ENCODE measurements around the gene PRKAA2.

The PRKAA2 gene

DNA sequence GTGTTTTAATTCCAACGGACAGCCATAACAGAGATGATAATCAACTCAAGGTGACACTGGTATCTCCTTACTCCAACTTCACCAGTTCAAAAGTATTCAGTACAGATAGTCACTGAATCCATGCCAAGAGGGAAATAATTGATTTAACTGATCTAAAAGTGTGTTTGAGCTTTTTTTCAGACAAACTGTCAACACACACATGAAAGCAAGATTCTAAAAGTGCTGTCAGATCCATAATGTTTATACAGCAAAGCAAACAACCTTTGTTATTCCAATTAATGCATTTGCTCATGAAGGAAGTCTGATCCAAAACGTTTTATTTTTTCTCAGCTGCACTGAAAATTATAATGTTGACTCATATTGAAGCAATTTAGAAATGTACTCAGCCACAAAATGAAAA, 5.9 kb upstream of the PRKAA2 start:
- Histone ChIP-seq H3K36me3 (no peaks in the 10 kb centered on the region), H3K27ac (no peak overlapping the region), H3K27me3 (ENCODE audit: insufficient read depth, low read depth, severe bottlenecking) (no peaks in the 10 kb centered on the region), H3K9me3 (ENCODE audit: severe bottlenecking) (no peaks in the 10 kb centered on the region), H3K4me3 (ENCODE audit: low read depth, low read length) (no peak overlapping the region)
- TF ChIP-seq, protein P1, sequence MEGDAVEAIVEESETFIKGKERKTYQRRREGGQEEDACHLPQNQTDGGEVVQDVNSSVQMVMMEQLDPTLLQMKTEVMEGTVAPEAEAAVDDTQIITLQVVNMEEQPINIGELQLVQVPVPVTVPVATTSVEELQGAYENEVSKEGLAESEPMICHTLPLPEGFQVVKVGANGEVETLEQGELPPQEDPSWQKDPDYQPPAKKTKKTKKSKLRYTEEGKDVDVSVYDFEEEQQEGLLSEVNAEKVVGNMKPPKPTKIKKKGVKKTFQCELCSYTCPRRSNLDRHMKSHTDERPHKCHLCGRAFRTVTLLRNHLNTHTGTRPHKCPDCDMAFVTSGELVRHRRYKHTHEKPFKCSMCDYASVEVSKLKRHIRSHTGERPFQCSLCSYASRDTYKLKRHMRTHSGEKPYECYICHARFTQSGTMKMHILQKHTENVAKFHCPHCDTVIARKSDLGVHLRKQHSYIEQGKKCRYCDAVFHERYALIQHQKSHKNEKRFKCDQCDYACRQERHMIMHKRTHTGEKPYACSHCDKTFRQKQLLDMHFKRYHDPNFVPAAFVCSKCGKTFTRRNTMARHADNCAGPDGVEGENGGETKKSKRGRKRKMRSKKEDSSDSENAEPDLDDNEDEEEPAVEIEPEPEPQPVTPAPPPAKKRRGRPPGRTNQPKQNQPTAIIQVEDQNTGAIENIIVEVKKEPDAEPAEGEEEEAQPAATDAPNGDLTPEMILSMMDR (IDR thresholded peaks at IDR 0.05; ENCODE audit: low read depth, low read length) = no peak
- DNase-seq = no peak

DNA sequence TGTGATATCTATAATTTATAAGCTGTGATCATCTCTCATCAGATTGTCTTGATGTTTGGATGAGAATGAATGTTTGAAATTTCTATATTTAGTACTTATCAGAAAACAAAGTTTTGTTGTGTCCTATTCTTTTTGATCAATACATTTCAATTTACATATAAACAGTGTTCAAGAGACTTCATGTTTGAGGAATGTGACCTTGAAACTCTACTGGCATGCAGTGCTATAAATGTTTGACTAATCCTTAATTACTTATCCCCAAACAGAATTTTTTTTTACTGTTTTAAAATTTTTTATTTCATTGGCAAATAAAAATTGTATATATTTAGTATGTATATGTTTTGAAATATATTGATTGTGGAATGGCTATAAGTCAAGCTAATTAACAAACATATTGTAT, 1.5 kb upstream of the PRKAA2 start:
- DNase-seq = no peak
- TF ChIP-seq, protein P1 (IDR thresholded peaks at IDR 0.05; ENCODE audit: low read depth, low read length) = no peak
- Histone ChIP-seq H3K27me3 (ENCODE audit: insufficient read depth, low read depth, severe bottlenecking) (no peaks in the 10 kb centered on the region), H3K9me3 (ENCODE audit: severe bottlenecking) (no peaks in the 10 kb centered on the region), H3K36me3 (no peaks in the 10 kb centered on the region), H3K27ac (no peak overlapping the region), H3K4me3 (ENCODE audit: low read depth, low read length) (no peak overlapping the region)

DNA sequence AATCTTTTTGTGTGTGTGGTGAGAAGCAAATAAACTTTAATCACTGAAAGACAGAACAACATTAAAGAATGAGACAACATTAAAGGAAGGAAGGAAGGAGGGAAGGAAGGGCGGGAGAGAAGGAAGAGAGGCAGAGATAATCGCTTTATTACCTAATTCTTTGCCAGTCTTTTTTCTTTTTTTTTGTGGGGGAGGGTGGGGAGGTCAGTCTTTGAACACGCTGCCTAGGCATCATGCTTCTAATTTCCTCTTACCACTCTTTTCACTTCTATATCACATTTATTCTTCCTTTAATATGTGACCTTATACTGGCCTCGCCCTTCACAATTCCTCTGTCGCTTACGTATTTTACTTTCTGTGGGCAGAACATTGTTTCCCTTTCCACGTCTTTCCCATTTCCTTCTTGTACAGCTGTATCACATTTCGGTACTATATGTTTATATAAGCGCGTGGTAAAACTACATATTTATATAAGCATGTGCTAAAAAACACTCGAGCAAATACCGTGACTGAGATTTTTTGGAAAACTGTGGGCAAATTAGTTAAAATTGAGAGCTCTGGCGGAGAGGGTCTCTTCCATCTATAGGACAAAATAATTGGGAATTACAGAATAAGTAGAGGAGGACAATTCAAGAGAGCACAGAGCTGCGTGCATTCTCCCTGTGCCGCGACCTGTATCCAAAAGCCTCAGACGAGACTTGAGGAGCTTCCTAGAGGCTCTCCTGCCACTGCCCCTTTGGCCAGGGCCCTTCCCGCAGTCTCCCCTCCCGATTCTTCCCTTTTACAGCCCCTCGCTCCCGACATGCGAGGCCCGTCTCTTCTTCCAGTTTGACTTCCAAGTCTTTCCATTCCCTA, 823 bp upstream of the PRKAA2 start:
- Histone ChIP-seq H3K27ac (peak overlapping the region; percentile 48), H3K9me3 (ENCODE audit: severe bottlenecking) (no peaks in the 10 kb centered on the region), H3K4me3 (ENCODE audit: low read depth, low read length) (peak overlapping the region; percentile 66), H3K36me3 (no peaks in the 10 kb centered on the region), H3K27me3 (ENCODE audit: insufficient read depth, low read depth, severe bottlenecking) (no peaks in the 10 kb centered on the region)
- no peak for DNase-seq
- TF ChIP-seq, protein P1 (IDR thresholded peaks at IDR 0.05; ENCODE audit: low read depth, low read length) = no peak

DNA sequence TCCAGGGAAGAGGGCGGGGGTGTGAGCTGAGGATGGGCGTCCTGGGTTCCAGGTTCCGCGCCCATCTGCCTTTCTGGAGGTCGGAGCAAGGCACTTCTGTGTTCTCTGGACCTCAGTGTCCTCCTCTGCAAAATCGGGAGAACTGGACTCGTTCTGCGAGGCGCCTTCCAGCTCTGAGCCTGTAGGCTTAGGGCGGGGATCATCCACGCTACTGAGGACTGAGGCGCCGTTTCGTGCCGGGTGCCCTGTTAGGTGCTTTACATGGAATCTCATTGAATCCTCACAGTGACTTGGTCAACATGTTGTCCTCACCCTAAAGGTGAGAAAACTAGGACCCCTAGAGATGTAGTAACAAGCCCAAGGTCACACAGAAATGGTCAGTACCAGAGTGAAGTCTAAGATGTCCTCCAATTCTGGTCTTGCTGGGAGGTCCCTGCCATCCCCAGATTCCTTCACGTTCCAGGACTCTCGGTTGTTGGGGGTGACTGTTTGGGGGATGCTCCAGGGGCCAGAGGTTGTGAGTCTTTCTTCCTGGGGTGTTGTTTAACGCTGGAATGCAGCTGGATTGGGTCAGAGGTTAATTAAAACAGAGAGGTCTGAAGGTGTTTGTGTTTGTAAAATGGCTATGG, 677 bp downstream of the PRKAA2 start:
- H3K4me3 ChIP-seq (ENCODE audit: low read depth, low read length) = peak overlapping the region; percentile 66
- H3K27me3 ChIP-seq (ENCODE audit: insufficient read depth, low read depth, severe bottlenecking) = no peaks in the 10 kb centered on the region
- no peaks in the 10 kb centered on the region for H3K9me3 ChIP-seq (ENCODE audit: severe bottlenecking)
- TF ChIP-seq, protein P1 (IDR thresholded peaks at IDR 0.05; ENCODE audit: low read depth, low read length) = no peak
- no peaks in the 10 kb centered on the region for H3K36me3 ChIP-seq
- H3K27ac ChIP-seq = no peak overlapping the region; the same call in 1 of the 2 replicates
- peak; percentile 45 for DNase-seq

DNA sequence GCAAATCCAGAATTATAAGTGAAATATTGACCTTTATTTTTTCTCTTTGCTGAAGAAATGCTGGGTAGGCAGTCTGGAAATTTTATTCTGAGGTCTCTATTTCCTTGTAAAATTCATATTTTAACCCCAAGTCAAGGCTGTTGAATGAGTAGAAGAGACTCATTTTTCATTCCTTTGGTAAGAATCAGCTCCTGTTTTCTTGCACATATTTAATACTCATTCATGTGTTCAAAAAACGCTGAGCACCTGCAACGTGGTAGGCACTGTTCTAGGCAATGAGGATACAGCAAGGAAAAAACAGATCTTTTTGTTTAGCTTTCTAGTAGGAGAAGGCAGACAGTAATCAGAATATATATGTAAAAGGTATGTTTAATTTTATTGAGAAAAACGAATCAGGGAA, 1.5 kb downstream of the PRKAA2 start:
- TF ChIP-seq, protein P1 (IDR thresholded peaks at IDR 0.05; ENCODE audit: low read depth, low read length) = no peak
- Histone ChIP-seq H3K27me3 (ENCODE audit: insufficient read depth, low read depth, severe bottlenecking) (no peaks in the 10 kb centered on the region), H3K9me3 (ENCODE audit: severe bottlenecking) (no peaks in the 10 kb centered on the region), H3K36me3 (no peaks in the 10 kb centered on the region), H3K27ac (no peak overlapping the region), H3K4me3 (ENCODE audit: low read depth, low read length) (no peak overlapping the region)
- DNase-seq = no peak
